Liver (tissue), 3 donors: ENCODE measurements around the gene WDR74.

ENCODE experiments used
- ATF3 ChIP-seq: IDR thresholded peaks from 2 replicates; pipeline ENCODE4 v1.6.1; 2016; ENCODE audit warnings: antibody characterized with exemption
- CTCF ChIP-seq: fragments of 150-350 bp; IDR thresholded peaks from 2 replicates; pipeline ENCODE4 v1.5.1; 2017; ENCODE audit warnings: improper control_type of control experiment, low read depth, low read length; ENCODE audit not compliant: missing input control
- FOXA1 ChIP-seq: IDR thresholded peaks from 2 replicates; pipeline ENCODE4 v1.6.1; 2016; ENCODE audit warnings: antibody characterized with exemption
- HNF4G ChIP-seq: IDR thresholded peaks from 2 replicates; pipeline ENCODE4 v1.6.1; 2016; ENCODE audit warnings: antibody characterized with exemption
- JUND ChIP-seq, 2 donors: IDR thresholded peaks; 2 replicates each; pipeline ENCODE4 v1.6.1; 2016; ENCODE audit warnings: antibody characterized with exemption in 2 of 2
- MAX ChIP-seq: IDR thresholded peaks from 2 replicates; pipeline ENCODE4 v1.6.1; 2016; ENCODE audit warnings: antibody characterized with exemption
- REST ChIP-seq: IDR thresholded peaks from 2 replicates; pipeline ENCODE4 v1.6.1; 2016; ENCODE audit warnings: antibody characterized with exemption, mild to moderate bottlenecking
- SP1 ChIP-seq: IDR thresholded peaks from 2 replicates; pipeline ENCODE4 v1.6.1; 2018; ENCODE audit warnings: antibody characterized with exemption, mild to moderate bottlenecking
- TAF1 ChIP-seq: conservative IDR thresholded peaks from 2 replicates; pipeline ENCODE4 v1.6.1; 2016; ENCODE audit warnings: antibody characterized with exemption, mild to moderate bottlenecking
- ZBTB33 ChIP-seq: IDR thresholded peaks from 2 replicates; pipeline ENCODE4 v1.6.1; 2016; ENCODE audit warnings: antibody characterized with exemption
- donor health status: healthy.
- donor health status: healthy.

GRCh38 chr11:62882431-62882749 lies 43.0 kb upstream of the WDR74 start:
- no peak for TF ChIP-seq CTCF
- no peak for TF ChIP-seq JUND (IDR thresholded peaks at IDR 0.05)
- no peak for TF ChIP-seq REST
- TF ChIP-seq ATF3: no peak
- no peak for TF ChIP-seq ZBTB33
- no peak for TF ChIP-seq FOXA1
- no peak for TF ChIP-seq TAF1
- no peak for TF ChIP-seq MAX
- no peak for TF ChIP-seq SP1
- no peak for TF ChIP-seq HNF4G
